ENCODE results near the gene DLEC1. TPM values are rescaled to one million over a fixed set of nuclear protein-coding genes. Genes with fewer than 3 reads are reported as not detected.

DLEC1 gene
- total and polyA plus RNA-seq, 9 of the 15 experiments (the other 6 are each of a cell fraction or from before 2014, with no cell fraction given) = 0.07 to 0.08 TPM; not detected in 7

DNA sequence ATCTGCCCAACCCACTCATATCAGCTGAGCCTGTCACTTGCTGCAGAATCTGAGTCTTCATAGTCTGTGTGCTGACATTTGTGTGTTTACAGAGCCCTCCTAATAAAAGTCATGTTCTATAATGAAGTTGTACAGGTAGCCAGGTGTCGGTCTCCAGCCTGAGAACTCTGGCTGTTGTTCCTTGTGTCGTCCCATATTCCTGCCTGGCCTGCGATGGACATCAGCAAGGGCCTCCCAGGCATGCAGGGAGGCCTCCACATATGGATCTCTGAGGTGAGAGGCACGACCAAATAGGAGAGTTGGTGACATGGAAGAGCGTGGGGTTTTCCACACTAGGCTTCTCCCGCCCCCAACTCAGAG, 45.6 kb upstream of the DLEC1 start:
- peaks cover 28% of the 10 kb centered on the region for H3K36me3 ChIP-seq (ENCODE audit: control insufficient read depth, insufficient read depth, low read length)
- ChIA-PET CTCF (ENCODE audit: low intra/inter-chr PET ratio) (interaction anchor here (0.6 kb wide), 1 partner anchor 454 kb away, joined by 3 read pairs; no protein-coding TSS in a partner anchor), POLR2A (interaction anchor here (0.7 to 2.2 kb wide), 4 partner anchors 8 to 19 kb away, joined by 3 to 8 read pairs (median 6); no protein-coding TSS in a partner anchor)
- no TSS peak for BruUV-seq (replicated peaks)
- intact Hi-C loops (cut with micrococcal nuclease) (no loop called here), in situ Hi-C loops (cut with MboI) (no loop called here)
- H3K9me1 ChIP-seq (ENCODE audit: control insufficient read depth, insufficient read depth, low read length) = peaks cover 5% of the 10 kb centered on the region
- no peak for DNase-seq (ENCODE audit: extremely low read depth in 1 of 4, low spot score in 3 of 4)
- peak; percentile 54 for FAIRE-seq
- H2AFZ ChIP-seq (ENCODE audit: low read depth, low read length) = peak overlapping the region; percentile 97
- peaks cover 22% of the 10 kb centered on the region for H3K79me2 ChIP-seq (ENCODE audit: control insufficient read depth, insufficient read depth, low read length)
- no peaks in the 10 kb centered on the region for H3K9me3 ChIP-seq (replicated peaks; ENCODE audit: control insufficient read depth, insufficient read depth, low read depth, low read length)
- H3K4me1 ChIP-seq (replicated peaks in 1 of 2; ENCODE audit: control insufficient read depth in 2 of 2, insufficient read depth in 2 of 2, low read length in 2 of 2) = peaks cover 57 to 67% of the 10 kb centered on the region in 2 experiments
- H4K20me1 ChIP-seq (replicated peaks; ENCODE audit: control insufficient read depth, insufficient read depth, low read length) = no peaks in the 10 kb centered on the region
- peak overlapping the region; percentile 93 for H3K27ac ChIP-seq (ENCODE audit: extremely low read depth, low read depth, low read length)
- peak overlapping the region; percentile 56 for H3K4me3 ChIP-seq
- H3K4me2 ChIP-seq (ENCODE audit: insufficient read depth, low read length) = peak overlapping the region; percentile 86
- WGBS (ENCODE audit: insufficient coverage, low coverage, missing lambda C conversion rate) = 9% methylated on average over 6 of the region's 6 CpGs
- H3K27me3 ChIP-seq (ENCODE audit: control insufficient read depth in 2 of 2, insufficient read depth in 2 of 2, low read length in 2 of 2) = no peaks in the 10 kb centered on the region
- H3K9ac ChIP-seq (ENCODE audit: insufficient read depth in 1 of 2, low read depth in 2 of 2, low read length in 2 of 2) = peak overlapping the region; percentile 91 to 95
- no peak; the same call in 2 of the 3 replicates for ATAC-seq
- TF ChIP-seq RCOR1 (IDR thresholded peaks at IDR 0.05; ENCODE audit: borderline replicate concordance in 1 of 2, low read depth in 2 of 2, low read length in 2 of 2) = peak in 1 of 2 experiments; percentile 31; a peak in 1 of 4 replicates
- TF ChIP-seq, protein P1, sequence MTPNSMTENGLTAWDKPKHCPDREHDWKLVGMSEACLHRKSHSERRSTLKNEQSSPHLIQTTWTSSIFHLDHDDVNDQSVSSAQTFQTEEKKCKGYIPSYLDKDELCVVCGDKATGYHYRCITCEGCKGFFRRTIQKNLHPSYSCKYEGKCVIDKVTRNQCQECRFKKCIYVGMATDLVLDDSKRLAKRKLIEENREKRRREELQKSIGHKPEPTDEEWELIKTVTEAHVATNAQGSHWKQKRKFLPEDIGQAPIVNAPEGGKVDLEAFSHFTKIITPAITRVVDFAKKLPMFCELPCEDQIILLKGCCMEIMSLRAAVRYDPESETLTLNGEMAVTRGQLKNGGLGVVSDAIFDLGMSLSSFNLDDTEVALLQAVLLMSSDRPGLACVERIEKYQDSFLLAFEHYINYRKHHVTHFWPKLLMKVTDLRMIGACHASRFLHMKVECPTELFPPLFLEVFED (CRISPR knock-in tag; conservative IDR thresholded peaks at IDR 0.05) = 0 out of 2 replicates have a peak, but pooled peaks have one; percentile 2
- TF ChIP-seq NCOA4 (IDR thresholded peaks at IDR 0.05; ENCODE audit: partially characterized antibody) = no peak
- TF ChIP-seq GTF2E2 (tag; IDR thresholded peaks at IDR 0.05) = no peak
- no peak for TF ChIP-seq KDM2B (CRISPR knock-in tag; IDR thresholded peaks at IDR 0.05)
- TF ChIP-seq, protein P2, sequence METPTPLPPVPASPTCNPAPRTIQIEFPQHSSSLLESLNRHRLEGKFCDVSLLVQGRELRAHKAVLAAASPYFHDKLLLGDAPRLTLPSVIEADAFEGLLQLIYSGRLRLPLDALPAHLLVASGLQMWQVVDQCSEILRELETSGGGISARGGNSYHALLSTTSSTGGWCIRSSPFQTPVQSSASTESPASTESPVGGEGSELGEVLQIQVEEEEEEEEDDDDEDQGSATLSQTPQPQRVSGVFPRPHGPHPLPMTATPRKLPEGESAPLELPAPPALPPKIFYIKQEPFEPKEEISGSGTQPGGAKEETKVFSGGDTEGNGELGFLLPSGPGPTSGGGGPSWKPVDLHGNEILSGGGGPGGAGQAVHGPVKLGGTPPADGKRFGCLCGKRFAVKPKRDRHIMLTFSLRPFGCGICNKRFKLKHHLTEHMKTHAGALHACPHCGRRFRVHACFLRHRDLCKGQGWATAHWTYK (CRISPR knock-in tag; IDR thresholded peaks at IDR 0.05) = 0 out of 2 replicates have a peak, but pooled peaks have one; percentile 17
- TF ChIP-seq EP300 (IDR thresholded peaks at IDR 0.05; ENCODE audit: low read length) = peak; percentile 5; the same call in 1 of the 2 replicates
- TF ChIP-seq, protein P3, sequence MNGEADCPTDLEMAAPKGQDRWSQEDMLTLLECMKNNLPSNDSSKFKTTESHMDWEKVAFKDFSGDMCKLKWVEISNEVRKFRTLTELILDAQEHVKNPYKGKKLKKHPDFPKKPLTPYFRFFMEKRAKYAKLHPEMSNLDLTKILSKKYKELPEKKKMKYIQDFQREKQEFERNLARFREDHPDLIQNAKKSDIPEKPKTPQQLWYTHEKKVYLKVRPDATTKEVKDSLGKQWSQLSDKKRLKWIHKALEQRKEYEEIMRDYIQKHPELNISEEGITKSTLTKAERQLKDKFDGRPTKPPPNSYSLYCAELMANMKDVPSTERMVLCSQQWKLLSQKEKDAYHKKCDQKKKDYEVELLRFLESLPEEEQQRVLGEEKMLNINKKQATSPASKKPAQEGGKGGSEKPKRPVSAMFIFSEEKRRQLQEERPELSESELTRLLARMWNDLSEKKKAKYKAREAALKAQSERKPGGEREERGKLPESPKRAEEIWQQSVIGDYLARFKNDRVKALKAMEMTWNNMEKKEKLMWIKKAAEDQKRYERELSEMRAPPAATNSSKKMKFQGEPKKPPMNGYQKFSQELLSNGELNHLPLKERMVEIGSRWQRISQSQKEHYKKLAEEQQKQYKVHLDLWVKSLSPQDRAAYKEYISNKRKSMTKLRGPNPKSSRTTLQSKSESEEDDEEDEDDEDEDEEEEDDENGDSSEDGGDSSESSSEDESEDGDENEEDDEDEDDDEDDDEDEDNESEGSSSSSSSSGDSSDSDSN (IDR thresholded peaks at IDR 0.05; ENCODE audit: borderline replicate concordance in 1 of 2, low read depth in 2 of 2, low read length in 2 of 2) = 0 out of 4 replicates have a peak, but pooled peaks of 1 of the 2 experiments have one; percentile 36
- TF ChIP-seq POU5F1 (IDR thresholded peaks at IDR 0.05; ENCODE audit: borderline replicate concordance, low read depth, low read length, partially characterized antibody) = no peak
- TF ChIP-seq DACH1 (IDR thresholded peaks at IDR 0.05; ENCODE audit: partially characterized antibody) = peak; percentile 15
- TF ChIP-seq ATF1 (CRISPR knock-in tag; IDR thresholded peaks at IDR 0.05) = no peak
- TF ChIP-seq ATF1 (tag; IDR thresholded peaks at IDR 0.05) = no peak
- TF ChIP-seq RBM25 (IDR thresholded peaks at IDR 0.05; ENCODE audit: low read depth, low read length, severe bottlenecking) = no peak
- TF ChIP-seq SIRT6 (IDR thresholded peaks at IDR 0.05; ENCODE audit: low read depth, low read length) = no peak
- TF ChIP-seq CCNT2 (IDR thresholded peaks at IDR 0.05; ENCODE audit: borderline replicate concordance, extremely low read depth, insufficient read length, low read depth, low read length) = no peak
